NCI-H1092 treated with DMSO at 0.1 percent for 48 hours (cell line): ENCODE measurements around the gene WWOX.
A peak's percentile ranks its signal among the peaks of the same experiment; 100 is the strongest.

Experiments used
- DNase-seq: peaks from one replicate; lab custom pipeline; 2025; lab: John Stamatoyannopoulos, UW

Gene WWOX

GRCh38 chr16:78770353-78771091 lies 671.1 kb downstream of the WWOX start:
- peak; percentile 68 for DNase-seq

GRCh38 chr16:78773291-78773702 lies 673.8 kb downstream of the WWOX start:
- DNase-seq = no peak

GRCh38 chr16:78773706-78774105 lies 674.3 kb downstream of the WWOX start:
- DNase-seq = no peak

- DNase-seq = no peak
Measured at GRCh38 chr16:78775161-78775561, 675.7 kb downstream of the WWOX start.

- DNase-seq = no peak
Measured at GRCh38 chr16:78778101-78779004, 678.9 kb downstream of the WWOX start.

GRCh38 chr16:78780808-78781207 lies 681.4 kb downstream of the WWOX start:
- DNase-seq = no peak

GRCh38 chr16:78782572-78782971 lies 683.1 kb downstream of the WWOX start:
- DNase-seq = no peak

- DNase-seq = no peak
Measured at GRCh38 chr16:78783570-78784079, 684.2 kb downstream of the WWOX start.

GRCh38 chr16:78784771-78785170 lies 685.3 kb downstream of the WWOX start:
- no peak for DNase-seq

GRCh38 chr16:78785218-78785617 lies 685.8 kb downstream of the WWOX start:
- DNase-seq = no peak

GRCh38 chr16:78786635-78787034 lies 687.2 kb downstream of the WWOX start:
- no peak for DNase-seq

GRCh38 chr16:78788276-78788675 lies 688.8 kb downstream of the WWOX start:
- DNase-seq = no peak

GRCh38 chr16:78788696-78789095 lies 689.2 kb downstream of the WWOX start:
- DNase-seq = no peak

- no peak for DNase-seq
Measured at GRCh38 chr16:78789561-78789960, 690.1 kb downstream of the WWOX start.

GRCh38 chr16:78791011-78791410 lies 691.6 kb downstream of the WWOX start:
- no peak for DNase-seq

- DNase-seq = no peak
Measured at GRCh38 chr16:78791926-78792325, 692.5 kb downstream of the WWOX start.

- no peak for DNase-seq
Measured at GRCh38 chr16:78792952-78793351, 693.5 kb downstream of the WWOX start.

GRCh38 chr16:78794581-78795250 lies 695.3 kb downstream of the WWOX start:
- DNase-seq = no peak

- DNase-seq = no peak
Measured at GRCh38 chr16:78795433-78795832, 696.0 kb downstream of the WWOX start.

- peak; percentile 3 for DNase-seq
Measured at GRCh38 chr16:78796221-78796866, 696.9 kb downstream of the WWOX start.

- DNase-seq = no peak
Measured at GRCh38 chr16:78799429-78799828, 700.0 kb downstream of the WWOX start.

GRCh38 chr16:78800523-78800922 lies 701.1 kb downstream of the WWOX start:
- DNase-seq = no peak
